A549 (cell line): Measurements from ENCODE around the gene LIN37. TPM values are rescaled to one million over a fixed set of nuclear protein-coding genes. Genes with fewer than 3 reads are reported as not detected.

Experiments
- ATAC-seq, 2 experiments: fragments of 200-7000 bp in 1 of 2; fragments of >200 bp in 1 of 2; cut with Nextera tagmentation in 1 of 2; cut with Tn5 transposase in 1 of 2; 3 replicates each; pipeline versions ENCODE4 v1.8.0 to v1.9.1; 2018 to 2020; ENCODE audit warnings: mild to moderate bottlenecking in 1 of 2, moderate library complexity in 1 of 2
- CTCF ChIA-PET: fragments of 300-600 bp; sonication (Branson Sonifier 250); formaldehyde crosslinking; extraction: SDS; loops from one replicate; lab custom pipeline; 2021; ENCODE audit warnings: antibody characterized with exemption, inconsistent platforms; lab: Yijun Ruan, JAX
- POLR2A ChIA-PET: fragments of 350-600 bp; formaldehyde crosslinking; extraction: SDS; loops from one replicate; lab custom pipeline; 2021; ENCODE audit warnings: antibody characterized with exemption, inconsistent platforms; lab: Yijun Ruan, JAX
- DNase-seq, 2 experiments: peaks; one replicate each; pipeline versions ENCODE4 v3.0.0 to v3.0.0-alpha.2; 2011 to 2016; ENCODE audit warnings: low read depth in 1 of 2, low spot score in 1 of 2
- FAIRE-seq: peaks from 2 replicates; lab custom pipeline; 2011; peaks lifted over from hg19 to GRCh38; lab: Jason Lieb, UNC
- H3K27ac ChIP-seq, 2 experiments: fragments of >200 bp; sonication (Bioruptor Twin); formaldehyde crosslinking; 3 replicates each; pipeline ENCODE4 v1.5.1; 2016 to 2017
- H3K4me1 ChIP-seq: fragments of >200 bp; sonication (Bioruptor Twin); formaldehyde crosslinking; 3 replicates; pipeline ENCODE4 v1.6.1; 2016
- H3K4me2 ChIP-seq: fragments of >200 bp; sonication (Bioruptor Twin); formaldehyde crosslinking; 3 replicates; pipeline ENCODE4 v1.6.1; 2016
- H3K4me3 ChIP-seq: fragments of >200 bp; sonication (Bioruptor Twin); formaldehyde crosslinking; 3 replicates; pipeline ENCODE4 v1.5.1; 2016
- H3K9me3 ChIP-seq: fragments of >200 bp; sonication (Bioruptor Twin); formaldehyde crosslinking; 3 replicates; pipeline ENCODE4 v1.6.1; 2016
- BHLHE40 ChIP-seq: IDR thresholded peaks from 2 replicates; pipeline ENCODE4 v1.6.1; 2012; ENCODE audit warnings: low read depth, low read length, inconsistent platforms
- CBX2 ChIP-seq: fragments of 200-600 bp; sonication (generic); IDR thresholded peaks from 2 replicates; pipeline ENCODE4 v1.6.1; 2016; ENCODE audit warnings: low read depth, mild to moderate bottlenecking, borderline replicate concordance
- ELK1 ChIP-seq: fragments of 150-350 bp; IDR thresholded peaks from 2 replicates; pipeline ENCODE4 v1.6.1; 2014; ENCODE audit warnings: low read depth, mild to moderate bottlenecking, low read length
- EP300 ChIP-seq, 2 experiments: fragments of >200 bp; sonication (Bioruptor Twin); formaldehyde crosslinking; IDR thresholded peaks; 2 replicates in 1 of 2; 3 replicates in 1 of 2; pipeline ENCODE4 v1.6.1; 2016 to 2017
- FOSL2 ChIP-seq, 2 experiments: fragments of 450-650 bp in 1 of 2; fragments of >200 bp in 1 of 2; sonication (Bioruptor Twin) in 1 of 2; formaldehyde crosslinking; IDR thresholded peaks; 2 replicates each; pipeline versions ENCODE4 v1.5.0 to v1.6.1; 2016 to 2020; ENCODE audit warnings: mild to moderate bottlenecking in 1 of 2, moderate library complexity in 1 of 2
- FOXS1 ChIP-seq: fragments of 250-450 bp; sonication (Bioruptor Pico); IDR thresholded peaks from 2 replicates; pipeline ENCODE4 v1.5.0; 2020; ENCODE audit warnings: mild to moderate bottlenecking, moderate library complexity
- HOXB5 ChIP-seq: fragments of 250-450 bp; sonication (Bioruptor Pico); IDR thresholded peaks from 2 replicates; pipeline ENCODE4 v1.5.0; 2020; ENCODE audit warnings: mild to moderate bottlenecking, moderate library complexity
- JUNB ChIP-seq: fragments of >200 bp; sonication (Bioruptor Twin); formaldehyde crosslinking; IDR thresholded peaks from 2 replicates; pipeline ENCODE4 v1.6.1; 2016
- MAZ ChIP-seq: fragments of 150-350 bp; IDR thresholded peaks from 2 replicates; pipeline ENCODE4 v1.6.1; 2014; ENCODE audit warnings: antibody characterized with exemption, low read depth, low read length, borderline replicate concordance
- MYC ChIP-seq: IDR thresholded peaks from 2 replicates; pipeline ENCODE4 v1.6.1; 2012; ENCODE audit warnings: mild to moderate bottlenecking, inconsistent platforms, low read length, improper control_type of control experiment, borderline replicate concordance
- NR3C1 ChIP-seq: fragments of >200 bp; sonication (Bioruptor Twin); formaldehyde crosslinking; IDR thresholded peaks from 3 replicates; pipeline ENCODE4 v1.6.1; 2017
- PBX3 ChIP-seq: IDR thresholded peaks from 2 replicates; pipeline ENCODE4 v1.6.1; 2012
- RAD21 ChIP-seq, 2 experiments: fragments of >200 bp in 1 of 2; sonication (Bioruptor Twin) in 1 of 2; formaldehyde crosslinking in 1 of 2; IDR thresholded peaks in 1 of 2; conservative IDR thresholded peaks in 1 of 2; 2 replicates in 1 of 2; 3 replicates in 1 of 2; pipeline ENCODE4 v1.6.1; 2012 to 2018; ENCODE audit warnings: inconsistent platforms in 1 of 2
- RARB ChIP-seq: fragments of 250-450 bp; sonication (Bioruptor Pico); IDR thresholded peaks from 2 replicates; pipeline ENCODE4 v1.8.0; 2021; ENCODE audit warnings: mild to moderate bottlenecking, moderate library complexity
- RCOR1 ChIP-seq: fragments of 150-350 bp; IDR thresholded peaks from 2 replicates; pipeline ENCODE4 v1.6.1; 2014; ENCODE audit warnings: antibody characterized with exemption, low read length, low read depth
- REST ChIP-seq: fragments of 200-600 bp; sonication (generic); IDR thresholded peaks from 2 replicates; pipeline ENCODE4 v1.6.1; 2016; ENCODE audit warnings: antibody characterized with exemption, mild to moderate bottlenecking, moderate library complexity
- SREBF2 ChIP-seq: fragments of 450-650 bp; IDR thresholded peaks from 2 replicates; pipeline ENCODE4 v1.6.1; 2014; ENCODE audit warnings: mild to moderate bottlenecking, moderate library complexity
- TFCP2L1 ChIP-seq: fragments of 250-450 bp; sonication (Bioruptor Pico); IDR thresholded peaks from 2 replicates; pipeline ENCODE4 v1.5.0; 2021; ENCODE audit warnings: mild to moderate bottlenecking
- USF2 ChIP-seq: fragments of 450-650 bp; IDR thresholded peaks from 2 replicates; pipeline ENCODE4 v1.6.1; 2014; ENCODE audit warnings: antibody characterized with exemption
- WGBS: methylation state at CpG from one replicate; pipeline ENCODE4 v1.1.6; 2017; ENCODE audit errors: missing lambda C conversion rate; 5-methylcytosine and 5-hydroxymethylcytosine counted together
- polyA plus RNA-seq, 4 experiments: library from polyadenylated mRNA; depleted of rRNA in 3 of 4; stranded (reverse); fragments of >200 nt; fragmentation: RNase III in 1 of 4; extraction: RNeasy Plus Mini Kit Qiagen cat#74134 plus additional on column Dnase treatment in 1 of 4; gene quantifications; 2 replicates in 3 of 4; 3 replicates in 1 of 4; pipeline ENCODE4 v1.2.3, GENCODE V29; 2011 to 2017

Gene LIN37
- polyA plus RNA-seq, 2 of the 4 experiments (the other 2 are of a cell fraction): 8.1 to 23.1 TPM

GRCh38 chr19:35796645-35797542 is 48.5 kb downstream of the LIN37 start:
- POLR2A ChIA-PET: no interaction called here
- H3K4me1 ChIP-seq: peaks cover 8% of the 10 kb centered on the region
- WGBS: 61% methylated on average over 39 of the region's 39 CpGs
- ATAC-seq (peak in 1 of 2 experiments; percentile 10; a peak in 1 of 6 replicates), DNase-seq (no peak), FAIRE-seq (no peak)
- no peak overlapping the region for H3K4me2 ChIP-seq
- CTCF ChIA-PET: interaction anchor here (0.7 to 1.3 kb wide), 3 partner anchors 23 to 39 kb away, joined by 3 to 4 read pairs (median 3); no protein-coding TSS in a partner anchor
- H3K9me3 ChIP-seq: peaks cover 5% of the 10 kb centered on the region; the same call in 1 of the 3 replicates
- 0 out of 2 replicates have a peak, but pooled peaks have one; percentile 35 for TF ChIP-seq BHLHE40
- no peak for TF ChIP-seq MYC
- no peak for TF ChIP-seq HOXB5 (CRISPR knock-in tag)
- no peak overlapping the region for H3K4me3 ChIP-seq
- no peak overlapping the region for H3K27ac ChIP-seq

GRCh38 chr19:35797663-35798062 is 49.3 kb downstream of the LIN37 start:
- no peak for TF ChIP-seq PBX3
- no peak for TF ChIP-seq USF2
- no peak for TF ChIP-seq FOSL2 (IDR thresholded peaks at IDR 0.05)
- no peak for TF ChIP-seq FOSL2 (CRISPR knock-in tag; IDR thresholded peaks at IDR 0.05)
- no peak for TF ChIP-seq TFCP2L1
- TF ChIP-seq REST: no peak
- no peak for TF ChIP-seq MAZ
- TF ChIP-seq NR3C1: no peak
- TF ChIP-seq EP300 (IDR thresholded peaks at IDR 0.05): no peak
- no peak for TF ChIP-seq CBX2
- TF ChIP-seq JUNB: no peak
- TF ChIP-seq FOXS1 (CRISPR knock-in tag): no peak
- no peak for TF ChIP-seq ELK1
- TF ChIP-seq RARB (CRISPR knock-in tag): no peak
- no peak for TF ChIP-seq RAD21 (conservative IDR thresholded peaks at IDR 0.05 in 1 of 2, IDR thresholded peaks at IDR 0.05 in 1 of 2)
- no peak for TF ChIP-seq HOXB5 (CRISPR knock-in tag)
- no peak for TF ChIP-seq RCOR1
- TF ChIP-seq SREBF2: no peak
- Histone ChIP-seq H3K4me3 (no peak overlapping the region), H3K27ac (no peak overlapping the region), H3K4me1 (peaks cover 8% of the 10 kb centered on the region), H3K9me3 (peaks cover 5% of the 10 kb centered on the region; the same call in 1 of the 3 replicates), H3K4me2 (no peak overlapping the region)
- ATAC-seq (peak; percentile 16 to 40; a peak in 5 of 6 replicates), FAIRE-seq (no peak), DNase-seq (no peak)
- 69% methylated on average over 13 of the region's 15 CpGs for WGBS
- ChIA-PET POLR2A (no interaction called here), CTCF (interaction anchor here (0.6 to 1.2 kb wide), 4 partner anchors 17 to 123 kb away, joined by 3 to 6 read pairs (median 4); no protein-coding TSS in a partner anchor)
